CD4-positive, alpha-beta T cell treated with Interleukin-4 for 1 hour (primary cell): ENCODE data around the gene ELOVL2.
"Not testable (repeated sequence)": the region's sequence is repeated elsewhere in the genome, so short reads cannot be mapped to it uniquely, and the experiment has no call there.

Experiments
- DNase-seq, 2 donors: peaks; one replicate each; pipeline ENCODE4 v3.0.0-alpha.2; 2020 to 2022

Gene ELOVL2

GRCh38 chr6:11018225-11018624 is 25.9 kb downstream of the ELOVL2 start:
- no peak for DNase-seq

- no peak for DNase-seq
Observed at GRCh38 chr6:11017090-11017489, 27.0 kb downstream of the ELOVL2 start.

- DNase-seq: no peak
Observed at GRCh38 chr6:11016452-11016851, 27.7 kb downstream of the ELOVL2 start.

- no peak for DNase-seq
Observed at GRCh38 chr6:11015102-11015501, 29.0 kb downstream of the ELOVL2 start.

- no peak for DNase-seq
Observed at GRCh38 chr6:11013721-11014070, 30.4 kb downstream of the ELOVL2 start.

- DNase-seq: no peak
Observed at GRCh38 chr6:11012976-11013720, 31.0 kb downstream of the ELOVL2 start.

- DNase-seq: no peak
Observed at GRCh38 chr6:11012295-11012754, 31.8 kb downstream of the ELOVL2 start.

- DNase-seq: no peak
Observed at GRCh38 chr6:11011787-11012234, 32.3 kb downstream of the ELOVL2 start.

- DNase-seq: no peak
Observed at GRCh38 chr6:11009353-11009752, 34.8 kb downstream of the ELOVL2 start.

- DNase-seq: no peak
Observed at GRCh38 chr6:11008821-11009220, 35.3 kb downstream of the ELOVL2 start.

- DNase-seq: no peak
Observed at GRCh38 chr6:11007715-11008608, 36.1 kb downstream of the ELOVL2 start.

GRCh38 chr6:11006061-11006460 is 38.0 kb downstream of the ELOVL2 start:
- no peak for DNase-seq

GRCh38 chr6:11003297-11003696 is 40.8 kb downstream of the ELOVL2 start:
- not testable (repeated sequence) for DNase-seq

- DNase-seq: no peak
Observed at GRCh38 chr6:11002176-11002575, 41.9 kb downstream of the ELOVL2 start.

- no peak for DNase-seq
Observed at GRCh38 chr6:10999994-11000393, 44.1 kb downstream of the ELOVL2 start.

- no peak for DNase-seq
Observed at GRCh38 chr6:10995114-10995707, 48.9 kb downstream of the ELOVL2 start.

GRCh38 chr6:10993896-10994295 is 50.2 kb downstream of the ELOVL2 start:
- DNase-seq: no peak

- DNase-seq: no peak
Observed at GRCh38 chr6:10991115-10991514, 53.0 kb downstream of the ELOVL2 start.

GRCh38 chr6:10989587-10989986 is 54.5 kb downstream of the ELOVL2 start:
- no peak for DNase-seq

GRCh38 chr6:10984959-10985358 is 59.1 kb downstream of the ELOVL2 start:
- DNase-seq: not testable (repeated sequence)

GRCh38 chr6:10981409-10981808 is 62.7 kb downstream of the ELOVL2 start:
- DNase-seq: no peak

GRCh38 chr6:10979603-10980002 is 64.5 kb downstream of the ELOVL2 start:
- DNase-seq: no peak

GRCh38 chr6:10977231-10977968 is 66.7 kb downstream of the ELOVL2 start:
- DNase-seq: no peak
